ENCODE data around the gene BBS2. TPM values are rescaled to one million over a fixed set of nuclear protein-coding genes. Genes with fewer than 3 reads are reported as not detected.

The BBS2 gene
- polyA plus RNA-seq, 1 donor from 2014 or later, result 197 TPM

GRCh38 chr16:56460101-56460500 lies 59.7 kb downstream of the BBS2 start:
- H2AFZ ChIP-seq (ENCODE audit: low read depth, low read length), result no peak overlapping the region
- no peaks in the 10 kb centered on the region for H4K20me1 ChIP-seq (ENCODE audit: insufficient read depth)
- no peaks in the 10 kb centered on the region for H3K79me2 ChIP-seq (replicated peaks; ENCODE audit: insufficient read depth, low read length)
- no peak overlapping the region for H3K4me2 ChIP-seq (ENCODE audit: low read length)
- H3F3A ChIP-seq (ENCODE audit: insufficient read depth, low read length, poor library complexity, severe bottlenecking), result no peaks in the 10 kb centered on the region
- H3K4me3 ChIP-seq (ENCODE audit: low read length), result no peak overlapping the region
- H3K27me3 ChIP-seq (ENCODE audit: insufficient read depth, low read depth, low read length), result no peaks in the 10 kb centered on the region
- peaks cover 20% of the 10 kb centered on the region for H3K36me3 ChIP-seq (ENCODE audit: insufficient read depth, low read length)
- no peak for TF ChIP-seq RAD21 (conservative IDR thresholded peaks at IDR 0.05)
- no peak for TF ChIP-seq TAF1 (IDR thresholded peaks at IDR 0.05; ENCODE audit: low read depth)
- no peak for TF ChIP-seq CTCF (IDR thresholded peaks at IDR 0.05; ENCODE audit: poor library complexity, severe bottlenecking)
- no peak for TF ChIP-seq POLR2AphosphoS5 (IDR thresholded peaks at IDR 0.05)
- TF ChIP-seq EP300 (conservative IDR thresholded peaks at IDR 0.05; ENCODE audit: poor library complexity, severe bottlenecking), result no peak
- TF ChIP-seq, protein P1, sequence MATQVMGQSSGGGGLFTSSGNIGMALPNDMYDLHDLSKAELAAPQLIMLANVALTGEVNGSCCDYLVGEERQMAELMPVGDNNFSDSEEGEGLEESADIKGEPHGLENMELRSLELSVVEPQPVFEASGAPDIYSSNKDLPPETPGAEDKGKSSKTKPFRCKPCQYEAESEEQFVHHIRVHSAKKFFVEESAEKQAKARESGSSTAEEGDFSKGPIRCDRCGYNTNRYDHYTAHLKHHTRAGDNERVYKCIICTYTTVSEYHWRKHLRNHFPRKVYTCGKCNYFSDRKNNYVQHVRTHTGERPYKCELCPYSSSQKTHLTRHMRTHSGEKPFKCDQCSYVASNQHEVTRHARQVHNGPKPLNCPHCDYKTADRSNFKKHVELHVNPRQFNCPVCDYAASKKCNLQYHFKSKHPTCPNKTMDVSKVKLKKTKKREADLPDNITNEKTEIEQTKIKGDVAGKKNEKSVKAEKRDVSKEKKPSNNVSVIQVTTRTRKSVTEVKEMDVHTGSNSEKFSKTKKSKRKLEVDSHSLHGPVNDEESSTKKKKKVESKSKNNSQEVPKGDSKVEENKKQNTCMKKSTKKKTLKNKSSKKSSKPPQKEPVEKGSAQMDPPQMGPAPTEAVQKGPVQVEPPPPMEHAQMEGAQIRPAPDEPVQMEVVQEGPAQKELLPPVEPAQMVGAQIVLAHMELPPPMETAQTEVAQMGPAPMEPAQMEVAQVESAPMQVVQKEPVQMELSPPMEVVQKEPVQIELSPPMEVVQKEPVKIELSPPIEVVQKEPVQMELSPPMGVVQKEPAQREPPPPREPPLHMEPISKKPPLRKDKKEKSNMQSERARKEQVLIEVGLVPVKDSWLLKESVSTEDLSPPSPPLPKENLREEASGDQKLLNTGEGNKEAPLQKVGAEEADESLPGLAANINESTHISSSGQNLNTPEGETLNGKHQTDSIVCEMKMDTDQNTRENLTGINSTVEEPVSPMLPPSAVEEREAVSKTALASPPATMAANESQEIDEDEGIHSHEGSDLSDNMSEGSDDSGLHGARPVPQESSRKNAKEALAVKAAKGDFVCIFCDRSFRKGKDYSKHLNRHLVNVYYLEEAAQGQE (IDR thresholded peaks at IDR 0.05; ENCODE audit: borderline replicate concordance), result no peak
- no peak for TF ChIP-seq MXI1 (conservative IDR thresholded peaks at IDR 0.05; ENCODE audit: poor library complexity, severe bottlenecking)
- no peak for TF ChIP-seq SMC3 (conservative IDR thresholded peaks at IDR 0.05; ENCODE audit: poor library complexity)
- TF ChIP-seq EZH2 (IDR thresholded peaks at IDR 0.05; ENCODE audit: borderline replicate concordance, insufficient read depth, low read length, poor library complexity, severe bottlenecking), result no peak
- no peaks in the 10 kb centered on the region for H3K9me2 ChIP-seq (ENCODE audit: insufficient read depth, low read length)
- no peaks in the 10 kb centered on the region for H3K9me3 ChIP-seq (ENCODE audit: low read length)
- H3K27ac ChIP-seq (ENCODE audit: low read length), result no peak overlapping the region
- no peak overlapping the region for H3K9ac ChIP-seq (ENCODE audit: low read length)

DNA sequence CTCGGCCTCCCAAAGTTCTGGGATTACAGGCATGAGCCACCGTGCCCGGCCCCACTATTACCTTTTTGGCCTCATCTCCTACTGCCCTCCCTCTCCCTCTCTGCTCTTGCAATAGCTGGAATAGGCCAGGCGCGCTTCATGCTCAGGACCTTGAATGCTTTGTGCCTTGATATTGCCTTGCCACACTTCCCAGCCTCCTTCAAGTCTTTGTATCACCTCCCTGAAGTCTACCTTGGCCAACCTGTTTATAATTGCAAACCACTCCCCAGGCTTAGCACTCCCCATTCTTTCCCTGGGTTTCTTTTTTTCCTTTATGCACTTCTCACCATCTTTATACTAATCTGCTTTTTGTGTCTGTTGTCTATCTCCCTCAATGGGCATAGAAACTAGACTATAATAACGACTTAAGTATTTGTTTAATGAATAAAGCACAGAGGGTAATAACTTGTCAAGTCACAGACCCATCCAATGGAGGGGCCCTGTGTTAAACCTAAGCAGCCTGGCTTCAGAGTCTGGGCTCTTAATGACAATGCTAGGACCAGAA lies 61.8 kb downstream of the BBS2 start:
- H4K20me1 ChIP-seq (ENCODE audit: insufficient read depth), result no peaks in the 10 kb centered on the region
- H3K4me2 ChIP-seq (ENCODE audit: low read length), result no peak overlapping the region
- H3K79me2 ChIP-seq (replicated peaks; ENCODE audit: insufficient read depth, low read length), result peaks cover 8% of the 10 kb centered on the region
- TF ChIP-seq, protein P1 (IDR thresholded peaks at IDR 0.05; ENCODE audit: borderline replicate concordance), result no peak
- TF ChIP-seq EP300 (conservative IDR thresholded peaks at IDR 0.05; ENCODE audit: poor library complexity, severe bottlenecking) (no peak), POLR2AphosphoS5 (IDR thresholded peaks at IDR 0.05) (no peak), MXI1 (conservative IDR thresholded peaks at IDR 0.05; ENCODE audit: poor library complexity, severe bottlenecking) (no peak), EZH2 (IDR thresholded peaks at IDR 0.05; ENCODE audit: borderline replicate concordance, insufficient read depth, low read length, poor library complexity, severe bottlenecking) (no peak), SMC3 (conservative IDR thresholded peaks at IDR 0.05; ENCODE audit: poor library complexity) (no peak), CTCF (IDR thresholded peaks at IDR 0.05; ENCODE audit: poor library complexity, severe bottlenecking) (no peak), TAF1 (IDR thresholded peaks at IDR 0.05; ENCODE audit: low read depth) (no peak), RAD21 (conservative IDR thresholded peaks at IDR 0.05) (no peak)
- H3K27ac ChIP-seq (ENCODE audit: low read length), result no peak overlapping the region
- no peaks in the 10 kb centered on the region for H3K9me3 ChIP-seq (ENCODE audit: low read length)
- no peak overlapping the region for H3K9ac ChIP-seq (ENCODE audit: low read length)
- no peaks in the 10 kb centered on the region for H3K9me2 ChIP-seq (ENCODE audit: insufficient read depth, low read length)
- peaks cover 26% of the 10 kb centered on the region for H3K36me3 ChIP-seq (ENCODE audit: insufficient read depth, low read length)
- H3F3A ChIP-seq (ENCODE audit: insufficient read depth, low read length, poor library complexity, severe bottlenecking), result no peaks in the 10 kb centered on the region
- no peaks in the 10 kb centered on the region for H3K27me3 ChIP-seq (ENCODE audit: insufficient read depth, low read depth, low read length)
- H3K4me3 ChIP-seq (ENCODE audit: low read length), result no peak overlapping the region
- H2AFZ ChIP-seq (ENCODE audit: low read depth, low read length), result no peak overlapping the region
